Measurements from ENCODE around the gene ZNHIT3.
"Not testable (repeated sequence)": the region's sequence is repeated elsewhere in the genome, so short reads cannot be mapped to it uniquely, and the experiment has no call there.

Gene ZNHIT3

GRCh38 chr17:36474571-36474970 is 11.9 kb upstream of the ZNHIT3 start:
- no peak for DNase-seq (ENCODE audit: low read depth)
- no peak overlapping the region for H3K4me3 ChIP-seq (ENCODE audit: low read length)
- no peak for TF ChIP-seq CTCF (conservative IDR thresholded peaks at IDR 0.05; ENCODE audit: low read length)

GRCh38 chr17:36475346-36475970 is 11.0 kb upstream of the ZNHIT3 start:
- no peak for TF ChIP-seq CTCF (conservative IDR thresholded peaks at IDR 0.05; ENCODE audit: low read length)
- DNase-seq (ENCODE audit: low read depth) = no peak
- no peak overlapping the region for H3K4me3 ChIP-seq (ENCODE audit: low read length)

- H3K4me3 ChIP-seq (ENCODE audit: low read length) = no peak overlapping the region
- TF ChIP-seq CTCF (conservative IDR thresholded peaks at IDR 0.05; ENCODE audit: low read length) = no peak
- DNase-seq (ENCODE audit: low read depth) = no peak
These were observed 4.7 kb upstream of the ZNHIT3 start for GRCh38 chr17:36481829-36482228.

GRCh38 chr17:36482611-36483504 is 3.6 kb upstream of the ZNHIT3 start:
- peak; percentile 62 for TF ChIP-seq CTCF (conservative IDR thresholded peaks at IDR 0.05; ENCODE audit: low read length)
- DNase-seq (ENCODE audit: low read depth) = peak; percentile 60
- H3K4me3 ChIP-seq (ENCODE audit: low read length) = peak overlapping the region; percentile 53

GRCh38 chr17:36484021-36484420 is 2.5 kb upstream of the ZNHIT3 start:
- H3K4me3 ChIP-seq (ENCODE audit: low read length); DNase-seq (ENCODE audit: low read depth): not testable (repeated sequence)

- DNase-seq (ENCODE audit: low read depth) = no peak
- no peak overlapping the region for H3K4me3 ChIP-seq (ENCODE audit: low read length)
- no peak for TF ChIP-seq CTCF (conservative IDR thresholded peaks at IDR 0.05; ENCODE audit: low read length)
These were observed 1.5 kb upstream of the ZNHIT3 start for GRCh38 chr17:36485027-36485426.

- DNase-seq (ENCODE audit: low read depth) = no peak
- H3K4me3 ChIP-seq (ENCODE audit: low read length) = peak overlapping the region; percentile 89
- TF ChIP-seq CTCF (conservative IDR thresholded peaks at IDR 0.05; ENCODE audit: low read length) = no peak
These were observed 677 bp upstream of the ZNHIT3 start for GRCh38 chr17:36485805-36486203.

Data from AG10803 (cell line).